Nephron progenitor cell (in vitro differentiated cells): ENCODE measurements around the gene PCDHB14.
"Not testable (repeated sequence)": the region's sequence is repeated elsewhere in the genome, so short reads cannot be mapped to it uniquely, and the experiment has no call there.

Experiments
- DNase-seq: peaks from one replicate; pipeline ENCODE4 v3.0.0; 2021
- H3K27ac Mint-ChIP-seq: 2 replicates; pipeline ENCODE4 v1.8.0; 2021; ENCODE audit warnings: mild to moderate bottlenecking, moderate library complexity, mixed read lengths
- H3K27me3 Mint-ChIP-seq: 2 replicates; pipeline ENCODE4 v1.8.0; 2021; ENCODE audit warnings: mild to moderate bottlenecking, low read depth, mixed read lengths; ENCODE audit not compliant: poor library complexity
- H3K36me3 Mint-ChIP-seq: 2 replicates; pipeline ENCODE4 v1.8.0; 2021; ENCODE audit warnings: low read depth, mixed read lengths
- H3K4me1 Mint-ChIP-seq: 2 replicates; pipeline ENCODE4 v1.8.0; 2021; ENCODE audit warnings: mixed read lengths
- H3K4me3 Mint-ChIP-seq: 2 replicates; pipeline ENCODE4 v1.8.0; 2021; ENCODE audit warnings: mild to moderate bottlenecking, moderate library complexity, mixed read lengths
- H3K9me3 Mint-ChIP-seq: 2 replicates; pipeline ENCODE4 v1.8.0; 2021; ENCODE audit warnings: mild to moderate bottlenecking, moderate library complexity, mixed read lengths
- CTCF ChIP-seq: fragments of 200-600 bp; sonication (generic); IDR thresholded peaks from 2 replicates; pipeline ENCODE4 v1.5.0; 2021; ENCODE audit warnings: antibody characterized with exemption

Gene PCDHB14

GRCh38 chr5:141213656-141214339 lies 9.3 kb upstream of the PCDHB14 start, which contains the start of gene PCDHB13:
Gene PCDHB13 (plus strand): TSS chr5:141213919. CDS start chr5:141214124, 205 bp downstream.
- not testable (repeated sequence) for H3K4me1 Mint-ChIP-seq, H3K27ac Mint-ChIP-seq, H3K27me3 Mint-ChIP-seq
- peak within 1 kb of the TSS; percentile 52 for H3K4me3 Mint-ChIP-seq
- H3K36me3 Mint-ChIP-seq = peaks cover 73% of the 10 kb centered on the region
- DNase-seq = peak; percentile 36
- H3K9me3 Mint-ChIP-seq = peaks cover 87% of the 10 kb centered on the region
- TF ChIP-seq CTCF = peak; percentile 9

GRCh38 chr5:141214583-141214982 lies 8.6 kb upstream of the PCDHB14 start:
- not testable (repeated sequence) for H3K27ac Mint-ChIP-seq, H3K4me1 Mint-ChIP-seq, DNase-seq, H3K4me3 Mint-ChIP-seq, H3K27me3 Mint-ChIP-seq
- Mint-ChIP-seq H3K9me3 (peaks cover 84% of the 10 kb centered on the region), H3K36me3 (peaks cover 72% of the 10 kb centered on the region)

GRCh38 chr5:141215504-141215903 lies 7.6 kb upstream of the PCDHB14 start:
- not testable (repeated sequence) for H3K27ac Mint-ChIP-seq, DNase-seq, H3K27me3 Mint-ChIP-seq, H3K4me3 Mint-ChIP-seq, H3K4me1 Mint-ChIP-seq
- Mint-ChIP-seq H3K9me3 (peaks cover 86% of the 10 kb centered on the region), H3K36me3 (peaks cover 73% of the 10 kb centered on the region)

GRCh38 chr5:141216035-141216434 lies 7.1 kb upstream of the PCDHB14 start:
- H3K9me3 Mint-ChIP-seq = peaks cover 83% of the 10 kb centered on the region
- H3K36me3 Mint-ChIP-seq = peaks cover 70% of the 10 kb centered on the region

GRCh38 chr5:141224844-141225243 lies 1.7 kb downstream of the PCDHB14 start:
- not testable (repeated sequence) for DNase-seq, H3K4me3 Mint-ChIP-seq, H3K27me3 Mint-ChIP-seq, H3K4me1 Mint-ChIP-seq
- Mint-ChIP-seq H3K36me3 (peaks cover 48% of the 10 kb centered on the region), H3K27ac (peak overlapping the region; percentile 64), H3K9me3 (peaks cover 65% of the 10 kb centered on the region)

More at GRCh38 chr5:141216035-141216434, 7.1 kb upstream of the PCDHB14 start:
- not testable (repeated sequence) for H3K4me3 Mint-ChIP-seq, H3K27ac Mint-ChIP-seq, H3K27me3 Mint-ChIP-seq, H3K4me1 Mint-ChIP-seq, DNase-seq

GRCh38 chr5:141225421-141225820 lies 2.3 kb downstream of the PCDHB14 start:
- H3K4me1 Mint-ChIP-seq, H3K27ac Mint-ChIP-seq, H3K4me3 Mint-ChIP-seq, DNase-seq, H3K27me3 Mint-ChIP-seq: not testable (repeated sequence)
- Mint-ChIP-seq H3K9me3 (peaks cover 65% of the 10 kb centered on the region), H3K36me3 (peaks cover 44% of the 10 kb centered on the region)

- TF ChIP-seq CTCF = no peak
- no peak for DNase-seq
- peaks cover 80% of the 10 kb centered on the region for H3K9me3 Mint-ChIP-seq
- H3K27me3 Mint-ChIP-seq = peaks cover 2% of the 10 kb centered on the region
- no peak overlapping the region for H3K27ac Mint-ChIP-seq
- peaks cover 29% of the 10 kb centered on the region for H3K36me3 Mint-ChIP-seq
- H3K4me3 Mint-ChIP-seq = no peak overlapping the region
- no peaks in the 10 kb centered on the region for H3K4me1 Mint-ChIP-seq
These were observed 11.0 kb downstream of the PCDHB14 start for GRCh38 chr5:141234109-141234667.

- Mint-ChIP-seq H3K9me3 (peaks cover 86% of the 10 kb centered on the region), H3K36me3 (peaks cover 46% of the 10 kb centered on the region)
These were observed 12.8 kb downstream of the PCDHB14 start for GRCh38 chr5:141235922-141236321.

More at GRCh38 chr5:141235922-141236321, 12.8 kb downstream of the PCDHB14 start:
- H3K4me3 Mint-ChIP-seq, DNase-seq, H3K27ac Mint-ChIP-seq, H3K27me3 Mint-ChIP-seq, H3K4me1 Mint-ChIP-seq: not testable (repeated sequence)
